ENCODE measurements around the gene ULBP1.
A peak's percentile ranks its signal among the peaks of the same experiment; 100 is the strongest.
"Not testable (repeated sequence)": the region's sequence is repeated elsewhere in the genome, so short reads cannot be mapped to it uniquely, and the experiment has no call there.

Gene ULBP1

GRCh38 chr6:149979293-149979692 is 15.6 kb downstream of the ULBP1 start:
- DNase-seq, result no peak

DNA sequence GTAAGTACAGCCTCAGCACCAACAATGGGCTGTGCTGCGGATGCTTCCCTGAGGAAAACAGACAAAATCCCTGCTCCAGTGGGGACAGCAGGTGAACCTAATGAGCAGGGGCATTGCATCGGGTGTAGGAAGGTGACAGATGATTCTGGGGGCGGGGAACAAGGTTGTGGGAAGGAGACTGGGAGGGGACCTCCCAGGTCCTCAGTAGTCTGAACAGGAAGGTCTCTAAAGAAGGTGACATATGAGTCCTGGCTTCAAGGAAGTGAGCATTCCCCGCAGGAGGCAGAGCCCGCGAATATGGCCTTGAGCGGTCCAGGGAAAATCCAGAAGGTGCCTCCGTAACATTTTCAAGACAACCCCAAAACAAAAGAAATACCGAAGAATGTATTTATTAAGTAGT is 19.4 kb downstream of the ULBP1 start:
- DNase-seq, result no peak

DNA sequence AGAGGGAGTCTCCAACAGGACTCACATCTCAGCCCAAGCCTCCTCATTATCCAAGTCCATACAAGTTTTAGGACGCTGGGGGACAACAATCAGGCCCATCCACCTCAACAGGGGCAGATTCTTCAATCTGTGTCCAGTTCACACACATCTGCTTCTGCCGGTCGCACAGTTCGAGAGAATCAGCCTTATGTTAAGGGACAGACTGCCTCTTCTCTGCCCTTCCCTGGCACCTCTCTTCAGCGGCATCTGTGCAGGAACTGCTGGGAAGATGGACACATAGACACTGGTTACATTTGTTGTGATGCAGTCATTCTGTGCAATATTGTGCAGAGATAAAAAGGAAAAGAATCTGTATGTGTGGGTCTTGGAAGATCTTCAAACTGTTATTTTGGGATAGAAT is 21.0 kb downstream of the ULBP1 start:
- no peak for DNase-seq

GRCh38 chr6:149985481-149985937 is 21.8 kb downstream of the ULBP1 start:
- no peak for DNase-seq

- DNase-seq, result no peak
These were observed 23.9 kb downstream of the ULBP1 start for GRCh38 chr6:149987602-149988107.

DNA sequence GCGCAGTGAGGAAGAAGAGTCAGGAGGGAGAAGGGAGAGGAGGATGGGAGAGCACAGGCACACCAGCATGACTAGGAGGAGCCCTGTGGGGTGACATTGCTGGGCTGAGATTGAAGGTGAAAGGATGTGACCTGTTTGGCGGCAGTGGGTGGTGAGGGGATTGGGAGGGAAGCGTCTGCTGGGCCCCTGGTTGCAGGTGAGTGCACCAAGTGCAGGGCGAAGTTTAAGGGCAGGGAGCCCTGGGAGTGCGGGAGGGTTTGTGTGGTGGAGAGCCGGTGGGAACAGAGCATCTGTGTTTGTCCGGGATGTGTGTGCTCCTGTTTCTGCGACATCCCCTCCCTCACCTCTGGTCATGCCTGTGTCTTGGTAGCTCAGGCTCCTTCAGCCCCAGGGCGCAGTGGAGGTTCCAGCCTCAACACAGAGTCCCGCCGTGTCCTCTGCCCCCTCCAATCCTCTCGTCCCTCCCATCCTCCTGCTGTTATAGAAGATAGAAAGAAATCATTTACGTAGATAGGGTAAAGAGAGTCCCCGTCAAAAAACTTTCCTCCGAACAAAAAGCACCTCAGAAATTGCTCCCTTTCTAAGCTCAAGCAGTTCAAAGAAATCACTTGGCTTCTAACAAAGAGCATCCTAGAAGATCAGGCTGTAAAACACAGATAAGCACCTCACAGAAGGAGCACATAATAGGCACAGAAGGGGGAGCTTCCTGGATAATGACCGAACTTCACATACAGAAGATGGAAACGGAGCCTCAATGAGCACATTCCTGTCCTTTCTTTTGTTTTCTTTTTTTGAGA is 25.0 kb downstream of the ULBP1 start:
- DNase-seq, result no peak

DNA sequence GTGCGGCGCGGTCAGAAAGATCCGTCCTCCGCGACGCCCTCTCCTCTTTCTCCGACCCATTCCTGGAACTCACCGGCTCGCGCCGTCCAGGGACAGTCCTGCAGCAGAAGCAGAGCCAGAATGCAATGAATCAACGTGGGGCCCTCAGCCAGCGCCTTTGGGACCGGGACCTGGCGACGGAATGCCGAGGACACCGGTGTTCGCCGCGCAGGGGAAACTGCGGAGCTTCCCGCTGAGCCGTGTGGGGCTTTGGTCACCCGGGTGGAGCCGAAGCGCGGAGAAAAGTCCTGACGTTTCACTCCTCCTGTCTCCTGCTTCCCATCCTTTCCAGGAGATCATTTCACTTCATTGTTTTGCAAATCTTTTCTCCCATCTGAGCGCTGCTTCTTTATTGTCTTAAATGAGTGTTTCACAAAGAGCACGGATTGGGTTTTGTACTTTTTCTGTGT is 26.5 kb downstream of the ULBP1 start:
- peak; percentile 29 for DNase-seq

- DNase-seq, result peak; percentile 75
These were observed 27.1 kb downstream of the ULBP1 start for GRCh38 chr6:149990661-149991471.

DNA sequence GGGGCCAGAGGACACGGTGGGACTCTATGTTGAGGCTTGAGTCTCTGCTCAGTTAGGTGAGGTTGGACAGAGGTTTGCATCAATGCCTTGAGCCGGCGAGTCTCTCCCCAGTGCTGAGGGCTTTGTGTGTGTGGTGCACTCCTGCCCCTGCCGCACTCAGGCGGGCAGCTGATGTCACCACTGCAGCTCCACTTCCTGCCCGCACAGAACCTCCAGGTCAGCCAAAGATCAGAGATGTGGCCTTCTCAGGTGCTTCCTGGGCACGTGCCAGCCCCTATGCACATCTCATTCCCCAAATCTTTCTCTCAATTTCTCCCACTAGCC is 27.7 kb downstream of the ULBP1 start:
- peak; percentile 7 for DNase-seq

DNA sequence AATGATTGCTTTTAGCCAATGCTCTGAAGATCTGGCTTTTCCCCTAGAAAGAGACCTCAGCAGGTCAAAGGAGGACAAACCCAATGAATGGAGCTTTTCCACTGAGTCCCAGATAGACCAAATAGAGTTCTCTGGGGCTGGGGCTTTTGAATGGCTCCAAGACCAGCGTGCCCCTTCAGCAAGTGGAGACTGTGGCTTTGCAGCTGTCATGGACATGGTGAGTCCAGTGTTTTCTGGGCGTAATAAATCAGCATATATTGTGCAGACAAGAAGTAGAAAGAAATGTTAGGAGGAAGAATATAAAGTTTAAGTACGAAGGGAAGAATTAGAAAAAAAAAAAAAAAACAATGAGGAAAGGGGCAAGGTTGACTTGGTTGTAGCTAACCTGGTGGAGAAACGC is 28.1 kb downstream of the ULBP1 start:
- DNase-seq, result no peak

- DNase-seq, result peak; percentile 7
These were observed 31.6 kb downstream of the ULBP1 start for GRCh38 chr6:149995235-149995750.

- DNase-seq, result no peak
These were observed 32.2 kb downstream of the ULBP1 start for GRCh38 chr6:149995971-149996370.

GRCh38 chr6:149999636-150000035 is 35.9 kb downstream of the ULBP1 start:
- DNase-seq, result no peak

GRCh38 chr6:150001295-150002008 is 37.7 kb downstream of the ULBP1 start:
- no peak for DNase-seq

DNA sequence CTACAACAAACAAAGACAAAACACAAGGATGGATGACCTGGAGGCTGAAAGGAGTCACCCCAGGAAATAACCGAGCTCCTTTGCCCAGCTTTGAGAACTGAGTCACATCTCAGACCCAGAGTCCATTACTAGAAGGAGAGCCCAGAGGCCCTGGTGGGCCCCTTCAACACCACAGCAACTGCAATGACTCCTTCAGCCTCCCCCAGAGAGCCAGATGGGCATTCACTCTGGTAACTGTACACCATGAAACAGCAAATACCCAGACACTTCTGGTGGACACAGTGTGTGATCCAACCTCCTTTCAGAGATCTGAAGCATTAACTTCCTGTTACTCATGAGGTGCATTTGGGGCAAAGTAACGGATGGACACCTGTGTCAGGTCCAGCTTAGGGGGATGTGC is 39.0 kb downstream of the ULBP1 start:
- DNase-seq, result no peak

GRCh38 chr6:150003599-150003998 is 39.9 kb downstream of the ULBP1 start:
- not testable (repeated sequence) for DNase-seq

DNA sequence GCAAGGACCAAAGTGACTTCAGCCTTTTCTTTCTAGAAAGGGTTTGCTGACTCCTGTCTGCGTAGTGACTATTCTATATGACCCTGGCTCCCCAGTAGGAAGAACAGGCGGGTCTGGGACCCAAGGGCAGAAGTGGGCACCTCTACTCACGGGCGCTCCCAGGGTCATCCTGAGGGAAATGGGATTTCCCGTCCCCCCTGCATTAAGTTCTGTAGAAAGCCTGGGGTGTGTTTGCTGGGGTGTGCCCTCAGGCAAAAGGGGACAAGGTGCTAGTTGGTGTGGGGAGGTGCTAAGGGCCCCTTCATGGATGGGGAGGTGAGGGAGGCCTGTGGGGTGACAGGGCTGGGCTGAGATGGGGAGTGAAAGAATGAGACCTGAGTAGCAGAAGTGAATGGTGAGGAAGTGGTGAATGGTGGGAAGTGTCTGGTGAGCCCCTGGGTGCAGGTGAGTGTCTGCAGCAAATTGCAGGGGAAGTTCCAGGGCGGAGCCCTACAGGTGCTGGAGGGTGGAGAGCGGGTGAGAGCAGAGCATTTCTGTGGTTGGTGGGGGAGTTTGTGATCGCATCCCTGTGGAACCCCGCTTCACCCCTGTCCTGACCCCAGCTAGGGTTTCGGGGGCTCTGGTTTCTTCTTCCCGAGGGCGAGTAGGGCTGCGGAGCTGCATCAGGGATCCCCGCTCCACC is 40.5 kb downstream of the ULBP1 start:
- peak; percentile 54 for DNase-seq

DNA sequence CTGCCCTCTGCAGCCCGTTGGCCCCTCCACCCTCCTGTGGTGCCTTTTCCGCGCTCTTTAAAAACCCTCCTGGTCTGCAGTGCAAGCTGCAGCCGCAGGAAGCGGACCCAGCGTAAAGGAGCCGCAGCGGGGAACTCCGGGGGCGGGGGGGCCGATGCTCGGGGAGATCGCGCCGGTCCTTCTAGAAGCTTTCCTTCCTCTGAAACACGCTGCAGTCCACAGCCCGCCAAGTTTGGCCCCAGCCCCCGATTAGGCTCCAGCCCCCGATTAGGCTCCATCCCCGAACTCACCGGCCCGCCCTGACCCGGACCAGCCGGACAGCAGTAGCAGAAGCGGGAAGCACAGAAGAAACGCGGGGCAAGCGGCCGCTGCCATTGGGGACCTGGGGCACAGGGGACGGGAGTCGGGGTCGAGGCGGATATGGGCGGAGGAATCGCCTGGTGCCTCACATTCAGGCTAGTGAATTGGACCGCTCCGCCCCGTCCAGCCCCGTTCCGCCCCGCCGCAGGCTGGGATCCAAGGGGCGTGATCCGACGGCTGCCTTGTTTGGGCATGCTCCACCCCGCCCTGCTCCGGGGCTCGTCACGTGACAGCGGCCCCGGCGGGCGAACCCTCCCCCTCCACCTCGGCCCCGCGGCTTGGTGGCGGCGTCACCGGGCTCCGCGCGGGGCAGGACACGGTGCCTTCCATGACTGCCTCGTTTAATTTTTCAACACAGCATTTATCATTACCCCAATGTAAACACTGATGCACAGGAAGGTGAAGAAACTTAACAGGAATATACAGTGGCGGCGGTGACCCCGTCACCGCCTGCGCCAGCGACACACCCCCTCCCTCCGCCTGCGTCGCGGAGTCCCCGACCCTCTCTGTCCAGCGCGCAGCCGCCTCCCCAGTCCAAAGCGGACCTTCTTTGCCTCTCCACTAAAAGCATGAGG is 41.3 kb downstream of the ULBP1 start:
- DNase-seq, result peak; percentile 97

DNA sequence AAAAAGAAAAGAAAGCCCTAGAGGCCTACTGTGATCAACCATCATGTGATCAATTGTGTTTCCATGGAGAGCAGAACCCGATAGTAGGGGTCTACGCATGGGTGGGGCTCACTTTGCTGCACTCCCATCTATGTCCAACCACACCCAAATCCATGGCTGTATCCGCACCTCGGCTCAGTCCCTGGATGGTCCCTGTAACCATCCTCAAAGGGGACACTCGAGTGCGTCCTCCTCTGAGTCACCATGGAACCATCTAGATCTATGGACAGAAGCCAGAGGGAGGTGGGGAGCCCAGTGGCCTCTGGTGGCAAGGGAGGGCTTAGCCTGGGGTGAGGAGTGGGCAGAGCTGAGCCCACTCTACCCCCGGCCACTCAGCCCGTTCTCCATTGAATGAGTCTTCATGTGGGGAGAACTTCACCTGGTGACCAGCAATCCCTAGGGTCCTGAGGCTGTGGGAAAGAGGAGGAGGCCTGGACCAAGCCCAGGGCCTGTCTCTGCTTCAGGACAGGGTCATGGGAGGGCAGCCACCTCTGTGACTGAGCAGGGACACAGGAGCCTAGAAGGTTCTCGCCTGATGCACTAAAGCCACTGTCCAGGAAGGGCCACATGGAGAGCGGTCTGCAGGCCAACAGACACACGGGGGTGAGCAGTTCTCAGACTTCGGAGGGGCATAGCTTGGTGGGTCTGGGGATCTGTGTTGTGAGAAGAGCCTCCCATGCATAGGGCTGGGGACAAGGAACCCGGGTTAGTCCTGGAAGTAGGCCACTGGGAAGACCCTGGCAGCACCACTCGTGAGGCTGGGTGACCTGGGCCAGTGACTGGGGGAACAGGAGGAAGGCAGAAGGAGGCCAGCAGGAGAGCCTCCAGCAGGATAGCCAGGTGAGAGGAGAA is 42.3 kb downstream of the ULBP1 start:
- no peak for DNase-seq

- DNase-seq, result peak; percentile 42
These were observed 43.3 kb downstream of the ULBP1 start for GRCh38 chr6:150006961-150007464.
